Measurements from ENCODE around the gene TRIM71. TPM values are rescaled to one million over a fixed set of nuclear protein-coding genes. Genes with fewer than 3 reads are reported as not detected.

The TRIM71 gene
- total RNA-seq, 2 donors from 2014 or later = not detected

DNA sequence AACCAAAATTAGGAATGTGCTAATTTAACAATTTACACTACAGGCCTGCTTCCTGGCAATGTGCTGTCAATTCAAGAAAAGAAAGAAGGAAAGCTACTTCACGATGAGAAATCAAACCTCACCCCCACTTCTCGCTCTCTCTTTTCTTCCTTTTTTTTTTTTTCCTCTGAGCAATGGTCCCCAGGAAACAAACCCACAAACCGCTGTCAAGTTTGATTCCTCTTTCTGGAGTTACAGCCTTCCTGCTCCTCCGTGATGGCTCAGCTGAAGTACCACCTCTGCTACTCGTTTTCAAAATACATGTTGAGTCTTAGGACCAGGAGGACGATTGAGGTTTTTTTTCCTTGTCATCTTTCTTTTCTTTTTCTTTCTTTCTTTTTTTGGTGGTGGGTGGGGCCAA lies 3.4 kb upstream of the TRIM71 start:
- Mint-ChIP-seq H3K27ac (no peak overlapping the region), H3K36me3 (no peaks in the 10 kb centered on the region), H3K9me3 (no peaks in the 10 kb centered on the region), H3K4me1 (ENCODE audit: low read depth in 2 of 2) (peaks cover 6% of the 10 kb centered on the region in 2 donors), H3K4me3 (no peak overlapping the region), H3K27me3 (peaks cover 29 to 30% of the 10 kb centered on the region in 2 donors)
- DNase-seq (ENCODE audit: low spot score) = no peak
- ATAC-seq = no peak

DNA sequence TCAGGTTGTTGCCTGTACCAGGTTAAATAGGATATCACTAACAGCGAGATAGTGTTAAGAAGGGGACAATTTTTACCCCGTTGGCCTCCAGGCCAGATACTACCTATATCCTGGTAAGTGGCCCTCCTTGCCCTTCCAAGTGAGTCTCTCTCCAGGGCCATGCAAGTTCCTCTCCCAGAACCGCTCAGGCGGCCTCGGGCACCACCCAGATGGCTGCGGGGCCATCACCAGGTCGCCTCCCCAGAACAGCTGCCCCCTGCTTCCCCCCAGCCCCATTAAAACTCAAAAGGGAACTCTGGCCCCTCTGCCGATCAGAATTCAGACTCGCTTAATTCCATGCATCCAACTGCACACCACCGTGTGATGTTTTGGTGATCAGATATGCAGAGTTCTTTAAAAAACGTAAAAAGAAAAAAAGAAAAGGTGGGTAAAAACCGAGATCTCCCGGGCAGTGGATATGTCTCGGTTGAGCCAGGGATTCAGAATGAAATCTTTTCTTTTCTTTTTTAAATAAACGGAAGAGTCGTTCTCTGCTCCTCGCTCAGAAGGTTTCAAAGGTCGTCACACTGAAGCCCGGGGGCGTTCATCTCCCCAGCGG lies 1.9 kb upstream of the TRIM71 start:
- H3K27me3 Mint-ChIP-seq = peaks cover 29 to 41% of the 10 kb centered on the region in 2 donors
- ATAC-seq (no peak), DNase-seq (ENCODE audit: low spot score) (no peak)
- peaks cover 6% of the 10 kb centered on the region in 2 donors for H3K4me1 Mint-ChIP-seq (ENCODE audit: low read depth in 2 of 2)
- H3K4me3 Mint-ChIP-seq = peak overlapping the region; percentile 12
- H3K9me3 Mint-ChIP-seq = no peaks in the 10 kb centered on the region
- H3K36me3 Mint-ChIP-seq = no peaks in the 10 kb centered on the region
- H3K27ac Mint-ChIP-seq = no peak overlapping the region

GRCh38 chr3:32816439-32817256 lies 1.1 kb upstream of the TRIM71 start:
- Mint-ChIP-seq H3K27ac (no peak overlapping the region), H3K9me3 (no peaks in the 10 kb centered on the region), H3K27me3 (peaks cover 27 to 45% of the 10 kb centered on the region in 2 donors), H3K36me3 (no peaks in the 10 kb centered on the region), H3K4me3 (peak overlapping the region; percentile 51), H3K4me1 (ENCODE audit: low read depth in 2 of 2) (peaks cover 4 to 6% of the 10 kb centered on the region in 2 donors)
- peak; percentile 16 to 45 for ATAC-seq
- DNase-seq (ENCODE audit: low spot score) = no peak

DNA sequence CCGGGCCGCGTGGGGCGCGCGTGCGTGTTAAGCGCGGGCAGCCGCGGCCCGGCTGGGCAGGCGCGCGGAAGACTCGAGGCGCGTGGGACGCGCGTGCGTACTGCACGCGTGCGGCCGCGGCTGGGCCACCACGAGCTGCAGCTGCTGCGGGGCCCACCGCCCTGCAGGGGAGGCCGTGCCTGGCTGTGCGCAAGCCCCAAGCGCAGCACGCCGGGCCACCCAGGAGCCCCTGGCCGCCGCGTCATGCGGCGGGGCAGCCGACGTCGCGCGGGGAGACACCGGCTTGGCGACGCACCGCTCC lies 590 bp upstream of the TRIM71 start:
- H3K36me3 Mint-ChIP-seq = no peaks in the 10 kb centered on the region
- H3K4me3 Mint-ChIP-seq = no peak overlapping the region
- ATAC-seq = peak; percentile 4 to 37
- peaks cover 27 to 45% of the 10 kb centered on the region in 2 donors for H3K27me3 Mint-ChIP-seq
- no peak for DNase-seq (ENCODE audit: low spot score)
- H3K27ac Mint-ChIP-seq = no peak overlapping the region
- H3K4me1 Mint-ChIP-seq (ENCODE audit: low read depth in 2 of 2) = peaks cover 4 to 6% of the 10 kb centered on the region in 2 donors
- no peaks in the 10 kb centered on the region for H3K9me3 Mint-ChIP-seq

- H3K27ac Mint-ChIP-seq = no peak overlapping the region
- H3K4me1 Mint-ChIP-seq (ENCODE audit: low read depth in 2 of 2) = peaks cover 4 to 6% of the 10 kb centered on the region in 2 donors
- no peak for DNase-seq (ENCODE audit: low spot score)
- ATAC-seq = peak in 1 of 2 donors; percentile 3
- no peaks in the 10 kb centered on the region for H3K36me3 Mint-ChIP-seq
- peaks cover 29 to 50% of the 10 kb centered on the region in 2 donors for H3K27me3 Mint-ChIP-seq
- H3K4me3 Mint-ChIP-seq = peak overlapping the region; percentile 25
- no peaks in the 10 kb centered on the region for H3K9me3 Mint-ChIP-seq
Measured at GRCh38 chr3:32818229-32818969, 602 bp downstream of the TRIM71 start.

GRCh38 chr3:32818970-32819511 lies 1.2 kb downstream of the TRIM71 start:
- H3K27me3 Mint-ChIP-seq = peaks cover 31 to 53% of the 10 kb centered on the region in 2 donors
- DNase-seq (ENCODE audit: low spot score) (no peak), ATAC-seq (no peak)
- H3K4me1 Mint-ChIP-seq (ENCODE audit: low read depth in 2 of 2) = peaks cover 4 to 6% of the 10 kb centered on the region in 2 donors
- no peak overlapping the region for H3K27ac Mint-ChIP-seq
- H3K4me3 Mint-ChIP-seq = peak overlapping the region; percentile 25
- H3K9me3 Mint-ChIP-seq = no peaks in the 10 kb centered on the region
- no peaks in the 10 kb centered on the region for H3K36me3 Mint-ChIP-seq

- ATAC-seq (no peak), DNase-seq (ENCODE audit: low spot score) (no peak)
- Mint-ChIP-seq H3K27me3 (peaks cover 25 to 48% of the 10 kb centered on the region in 2 donors), H3K4me1 (ENCODE audit: low read depth in 2 of 2) (peaks cover 4 to 6% of the 10 kb centered on the region in 2 donors), H3K27ac (no peak overlapping the region), H3K4me3 (peak overlapping the region; percentile 25), H3K36me3 (no peaks in the 10 kb centered on the region), H3K9me3 (no peaks in the 10 kb centered on the region)
Measured at GRCh38 chr3:32819551-32820348, 2.0 kb downstream of the TRIM71 start.

DNA sequence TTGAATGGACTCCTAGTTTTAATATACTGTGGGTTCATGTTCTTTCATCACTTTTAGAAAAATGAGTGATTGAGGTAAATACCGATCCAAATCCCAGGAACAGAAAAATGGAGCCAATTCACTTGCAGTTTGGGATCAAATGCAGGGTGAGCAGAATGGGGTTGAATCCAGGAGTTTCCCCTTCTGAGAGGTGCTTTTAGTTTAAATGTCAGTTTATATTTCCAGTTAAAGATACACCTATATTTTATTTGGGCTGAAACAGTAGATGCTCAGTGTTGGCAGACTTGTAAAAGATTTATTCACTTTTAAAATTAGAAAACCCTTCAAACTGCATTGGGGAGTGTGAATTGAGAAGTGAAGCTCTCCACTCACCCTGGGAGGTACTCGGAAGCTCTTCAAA lies 2.6 kb downstream of the TRIM71 start:
- no peaks in the 10 kb centered on the region for H3K9me3 Mint-ChIP-seq
- no peak for ATAC-seq
- peaks cover 4 to 6% of the 10 kb centered on the region in 2 donors for H3K4me1 Mint-ChIP-seq (ENCODE audit: low read depth in 2 of 2)
- H3K27me3 Mint-ChIP-seq = peaks cover 24 to 41% of the 10 kb centered on the region in 2 donors
- no peak overlapping the region for H3K27ac Mint-ChIP-seq
- H3K4me3 Mint-ChIP-seq = no peak overlapping the region
- H3K36me3 Mint-ChIP-seq = no peaks in the 10 kb centered on the region
- no peak for DNase-seq (ENCODE audit: low spot score)

DNA sequence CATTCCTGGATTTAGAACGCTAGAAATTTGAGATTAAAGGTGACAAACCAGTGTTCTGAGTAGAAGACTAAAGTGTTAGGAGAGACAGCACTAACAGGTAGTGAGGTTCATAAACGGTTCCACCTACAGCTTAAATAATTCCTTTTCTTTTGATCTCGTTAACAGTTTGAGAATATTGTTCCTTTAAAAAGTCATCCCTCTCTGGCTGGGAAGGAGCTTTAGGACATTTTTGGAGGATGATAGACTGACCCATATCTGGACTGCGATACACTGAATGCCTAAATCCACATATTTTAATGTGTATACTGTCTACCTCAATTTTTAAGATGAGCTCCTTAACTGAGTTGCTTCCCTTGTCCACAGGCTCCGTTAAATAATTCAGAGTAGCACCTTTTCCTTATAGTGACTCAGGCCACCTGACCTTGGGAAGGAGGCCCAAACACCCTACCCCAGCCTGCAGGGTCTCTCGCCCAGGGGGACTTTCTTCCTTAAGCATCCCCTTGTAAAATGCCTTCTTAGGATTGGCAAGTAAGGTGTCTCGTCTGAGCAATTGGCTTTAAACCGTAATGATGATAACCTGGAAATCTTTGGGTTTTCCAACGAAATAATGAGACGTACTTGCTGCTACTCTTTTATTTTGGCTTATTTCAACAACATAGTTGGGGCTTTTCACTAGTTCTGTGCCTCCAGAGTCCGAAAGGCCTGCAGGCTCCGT lies 3.3 kb downstream of the TRIM71 start:
- Mint-ChIP-seq H3K9me3 (no peaks in the 10 kb centered on the region), H3K36me3 (no peaks in the 10 kb centered on the region), H3K27me3 (peaks cover 17 to 39% of the 10 kb centered on the region in 2 donors), H3K4me1 (ENCODE audit: low read depth in 2 of 2) (peaks cover 0 to 4% of the 10 kb centered on the region in 2 donors), H3K4me3 (no peak overlapping the region), H3K27ac (no peak overlapping the region)
- ATAC-seq (no peak), DNase-seq (ENCODE audit: low spot score) (no peak)

GRCh38 chr3:32821686-32822296 lies 4.0 kb downstream of the TRIM71 start:
- Mint-ChIP-seq H3K4me1 (ENCODE audit: low read depth in 2 of 2) (peaks cover 0 to 4% of the 10 kb centered on the region in 2 donors), H3K4me3 (no peak overlapping the region), H3K36me3 (no peaks in the 10 kb centered on the region), H3K27me3 (peaks cover 15 to 37% of the 10 kb centered on the region in 2 donors), H3K9me3 (no peaks in the 10 kb centered on the region), H3K27ac (no peak overlapping the region)
- ATAC-seq = no peak
- no peak for DNase-seq (ENCODE audit: low spot score)

- Mint-ChIP-seq H3K4me1 (ENCODE audit: low read depth in 2 of 2) (peaks cover 0 to 4% of the 10 kb centered on the region in 2 donors), H3K27ac (no peak overlapping the region), H3K4me3 (no peak overlapping the region), H3K27me3 (peaks cover 13 to 43% of the 10 kb centered on the region in 2 donors), H3K9me3 (no peaks in the 10 kb centered on the region), H3K36me3 (no peaks in the 10 kb centered on the region)
- ATAC-seq (no peak), DNase-seq (ENCODE audit: low spot score) (no peak)
Measured at GRCh38 chr3:32822609-32823498, 5.1 kb downstream of the TRIM71 start.
